Neural cell (in vitro differentiated cells): ENCODE results near the gene PSMA4. TPM values are rescaled to one million over a fixed set of nuclear protein-coding genes. Genes with fewer than 3 reads are reported as not detected.
"Not testable (repeated sequence)": the region's sequence is repeated elsewhere in the genome, so short reads cannot be mapped to it uniquely, and the experiment has no call there.

Source experiments
- H2AFZ ChIP-seq: fragments of 200-600, 300-800 bp; sonication (generic), shearing (Covaris generic); 2 replicates; pipeline ENCODE4 v1.6.0; 2014; ENCODE audit warnings: low read depth, mild to moderate bottlenecking, antibody characterized with exemption, low read length, moderate library complexity
- H3F3A ChIP-seq: fragments of 200-600 bp; shearing (Covaris generic); 2 replicates; pipeline ENCODE4 v1.6.1; 2016; ENCODE audit warnings: mild to moderate bottlenecking, moderate library complexity, mixed read lengths, antibody characterized with exemption, low read length; ENCODE audit not compliant: insufficient read depth, poor library complexity, severe bottlenecking
- H3K27ac ChIP-seq: fragments of 200-600, 300-800 bp; sonication (generic), shearing (Covaris generic); 2 replicates; pipeline ENCODE4 v1.5.1; 2014; ENCODE audit warnings: mild to moderate bottlenecking, low read length, moderate library complexity
- H3K27me3 ChIP-seq: fragments of 300-800, 200-600 bp; sonication (generic), shearing (Covaris generic); 2 replicates; pipeline ENCODE4 v1.6.0; 2014; ENCODE audit warnings: mild to moderate bottlenecking, low read depth, low read length, moderate library complexity; ENCODE audit not compliant: insufficient read depth
- H3K36me3 ChIP-seq: fragments of 300-800, 200-600 bp; sonication (generic), shearing (Covaris generic); 2 replicates; pipeline ENCODE4 v1.5.1; 2014; ENCODE audit warnings: mild to moderate bottlenecking, antibody characterized with exemption, low read length, moderate library complexity; ENCODE audit not compliant: insufficient read depth
- H3K4me2 ChIP-seq: fragments of 300-800, 200-600 bp; sonication (generic), shearing (Covaris generic); 2 replicates; pipeline ENCODE4 v1.6.0; 2014; ENCODE audit warnings: mild to moderate bottlenecking, low read length
- H3K4me3 ChIP-seq: fragments of 300-800, 200-600 bp; sonication (generic), shearing (Covaris generic); 2 replicates; pipeline ENCODE4 v1.5.1; 2014; ENCODE audit warnings: mild to moderate bottlenecking, low read length, moderate library complexity
- H3K79me2 ChIP-seq: fragments of 200-600 bp; shearing (Covaris generic); replicated peaks from 2 replicates; pipeline ENCODE4 v1.6.0; 2014; ENCODE audit warnings: mild to moderate bottlenecking, low read length, moderate library complexity; ENCODE audit not compliant: insufficient read depth
- H3K9ac ChIP-seq: fragments of 300-800, 200-600 bp; sonication (generic), shearing (Covaris generic); 2 replicates; pipeline ENCODE4 v1.6.1; 2016; ENCODE audit warnings: mild to moderate bottlenecking, low read length, mixed read lengths
- H3K9me2 ChIP-seq: fragments of 200-600 bp; shearing (Covaris generic); 2 replicates; pipeline ENCODE4 v1.6.1; 2016; ENCODE audit warnings: mild to moderate bottlenecking, low read length, mixed read lengths; ENCODE audit not compliant: insufficient read depth
- H3K9me3 ChIP-seq: fragments of 200-600, 300-800 bp; sonication (generic), shearing (Covaris generic); 2 replicates; pipeline ENCODE4 v1.6.1; 2016; ENCODE audit warnings: mild to moderate bottlenecking, mixed run types, low read length, moderate library complexity, mixed read lengths
- H4K20me1 ChIP-seq: fragments of 200-600 bp; shearing (Covaris generic); 2 replicates; pipeline ENCODE4 v1.6.1; 2016; ENCODE audit warnings: mild to moderate bottlenecking, mixed run types; ENCODE audit not compliant: insufficient read depth
- CTCF ChIP-seq: fragments of 450-650 bp; IDR thresholded peaks from 2 replicates; pipeline ENCODE4 v1.5.1; 2014; ENCODE audit warnings: antibody characterized with exemption, mild to moderate bottlenecking, moderate library complexity; ENCODE audit not compliant: poor library complexity, severe bottlenecking
- EP300 ChIP-seq: fragments of 450-650 bp; conservative IDR thresholded peaks from 2 replicates; pipeline ENCODE4 v1.6.1; 2014; ENCODE audit warnings: antibody characterized with exemption, mild to moderate bottlenecking, moderate library complexity; ENCODE audit not compliant: poor library complexity, severe bottlenecking
- EZH2 ChIP-seq: fragments of 200-600, 300-800 bp; shearing (Covaris generic), sonication (generic); IDR thresholded peaks from 2 replicates; pipeline ENCODE4 v1.6.1; 2014; ENCODE audit warnings: antibody characterized with exemption, low read length, borderline replicate concordance, mild to moderate bottlenecking; ENCODE audit not compliant: insufficient read depth, poor library complexity, severe bottlenecking
- MXI1 ChIP-seq: fragments of 450-650 bp; conservative IDR thresholded peaks from 2 replicates; pipeline ENCODE4 v1.6.1; 2014; ENCODE audit warnings: antibody characterized with exemption, mild to moderate bottlenecking; ENCODE audit not compliant: poor library complexity, severe bottlenecking
- POLR2AphosphoS5 ChIP-seq: IDR thresholded peaks from 2 replicates; pipeline ENCODE4 v1.6.1; 2012
- RAD21 ChIP-seq: fragments of 450-650 bp; conservative IDR thresholded peaks from 2 replicates; pipeline ENCODE4 v1.6.1; 2014; ENCODE audit warnings: antibody characterized with exemption, mild to moderate bottlenecking, moderate library complexity
- SMC3 ChIP-seq: fragments of 450-650 bp; conservative IDR thresholded peaks from 2 replicates; pipeline ENCODE4 v1.6.1; 2014; ENCODE audit warnings: antibody characterized with exemption, mild to moderate bottlenecking, moderate library complexity; ENCODE audit not compliant: poor library complexity
- TAF1 ChIP-seq: IDR thresholded peaks from 2 replicates; pipeline ENCODE4 v1.6.1; 2012; ENCODE audit warnings: low read depth
- polyA plus RNA-seq: library from polyadenylated mRNA; depleted of rRNA; stranded (reverse); fragments of >200 nt; gene quantifications from 2 replicates; pipeline ENCODE4 v1.2.3, GENCODE V29; 2014
- TF ChIP-seq, protein P1 (sequence below): IDR thresholded peaks from 2 replicates; pipeline ENCODE4 v1.6.1; 2012; ENCODE audit warnings: borderline replicate concordance

PSMA4 gene
- polyA plus RNA-seq, 1 donor from 2014 or later = 421 TPM

- Histone ChIP-seq H3K9me3 (no peaks in the 10 kb centered on the region), H2AFZ (no peak overlapping the region), H4K20me1 (no peaks in the 10 kb centered on the region), H3K36me3 (no peaks in the 10 kb centered on the region), H3K9ac (no peak overlapping the region), H3K27me3 (no peaks in the 10 kb centered on the region), H3K79me2 (peaks cover 23% of the 10 kb centered on the region), H3K4me3 (no peak overlapping the region), H3K9me2 (no peaks in the 10 kb centered on the region), H3K4me2 (no peak overlapping the region), H3F3A (no peaks in the 10 kb centered on the region), H3K27ac (no peak overlapping the region)
- no peak for TF ChIP-seq MXI1
- no peak for TF ChIP-seq CTCF
- TF ChIP-seq EP300 = no peak
- TF ChIP-seq TAF1 = no peak
- no peak for TF ChIP-seq EZH2
- TF ChIP-seq POLR2AphosphoS5 = no peak
- no peak for TF ChIP-seq SMC3
- TF ChIP-seq, protein P1, sequence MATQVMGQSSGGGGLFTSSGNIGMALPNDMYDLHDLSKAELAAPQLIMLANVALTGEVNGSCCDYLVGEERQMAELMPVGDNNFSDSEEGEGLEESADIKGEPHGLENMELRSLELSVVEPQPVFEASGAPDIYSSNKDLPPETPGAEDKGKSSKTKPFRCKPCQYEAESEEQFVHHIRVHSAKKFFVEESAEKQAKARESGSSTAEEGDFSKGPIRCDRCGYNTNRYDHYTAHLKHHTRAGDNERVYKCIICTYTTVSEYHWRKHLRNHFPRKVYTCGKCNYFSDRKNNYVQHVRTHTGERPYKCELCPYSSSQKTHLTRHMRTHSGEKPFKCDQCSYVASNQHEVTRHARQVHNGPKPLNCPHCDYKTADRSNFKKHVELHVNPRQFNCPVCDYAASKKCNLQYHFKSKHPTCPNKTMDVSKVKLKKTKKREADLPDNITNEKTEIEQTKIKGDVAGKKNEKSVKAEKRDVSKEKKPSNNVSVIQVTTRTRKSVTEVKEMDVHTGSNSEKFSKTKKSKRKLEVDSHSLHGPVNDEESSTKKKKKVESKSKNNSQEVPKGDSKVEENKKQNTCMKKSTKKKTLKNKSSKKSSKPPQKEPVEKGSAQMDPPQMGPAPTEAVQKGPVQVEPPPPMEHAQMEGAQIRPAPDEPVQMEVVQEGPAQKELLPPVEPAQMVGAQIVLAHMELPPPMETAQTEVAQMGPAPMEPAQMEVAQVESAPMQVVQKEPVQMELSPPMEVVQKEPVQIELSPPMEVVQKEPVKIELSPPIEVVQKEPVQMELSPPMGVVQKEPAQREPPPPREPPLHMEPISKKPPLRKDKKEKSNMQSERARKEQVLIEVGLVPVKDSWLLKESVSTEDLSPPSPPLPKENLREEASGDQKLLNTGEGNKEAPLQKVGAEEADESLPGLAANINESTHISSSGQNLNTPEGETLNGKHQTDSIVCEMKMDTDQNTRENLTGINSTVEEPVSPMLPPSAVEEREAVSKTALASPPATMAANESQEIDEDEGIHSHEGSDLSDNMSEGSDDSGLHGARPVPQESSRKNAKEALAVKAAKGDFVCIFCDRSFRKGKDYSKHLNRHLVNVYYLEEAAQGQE = no peak
- no peak for TF ChIP-seq RAD21
Measured at GRCh38 chr15:78538358-78538757, 1.9 kb upstream of the PSMA4 start.

DNA sequence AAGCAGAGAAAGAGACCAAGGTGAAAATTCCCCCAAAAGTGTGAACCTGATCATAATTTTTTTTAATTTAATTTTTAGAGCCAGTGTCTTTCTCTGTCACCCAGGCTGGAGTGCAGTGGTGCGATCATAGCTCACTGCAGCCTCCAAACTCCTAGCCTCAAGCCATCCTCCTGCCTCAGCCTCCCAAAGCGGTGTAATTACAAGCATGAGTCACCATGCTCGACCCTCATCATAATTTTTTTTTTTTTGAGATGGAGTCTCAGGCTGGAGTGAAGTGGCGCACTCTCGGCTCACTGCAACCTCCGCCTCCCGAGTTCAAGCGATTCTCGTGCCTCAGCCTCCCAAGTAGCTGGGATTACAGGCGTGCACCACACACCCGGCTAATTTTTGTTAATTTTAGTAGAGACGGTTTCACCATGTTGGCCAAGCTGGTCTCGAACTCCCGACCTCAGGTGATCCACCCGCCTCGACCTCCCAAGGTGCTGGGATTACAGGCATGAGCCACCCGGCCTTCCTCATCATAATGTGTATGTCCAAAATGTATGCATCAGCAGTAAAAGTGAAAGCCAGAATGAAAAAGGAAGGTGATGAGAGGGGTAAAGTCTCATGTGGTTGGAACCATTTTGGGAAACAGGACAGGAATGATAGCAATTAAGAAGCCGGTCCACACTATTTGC lies 642 bp upstream of the PSMA4 start:
- peak overlapping the region; percentile 79 for H3K4me2 ChIP-seq
- H3K27me3 ChIP-seq, H3K36me3 ChIP-seq, H3K9me3 ChIP-seq, H3K9me2 ChIP-seq, H3F3A ChIP-seq, H4K20me1 ChIP-seq: not testable (repeated sequence)
- H3K9ac ChIP-seq = peak overlapping the region; percentile 93
- H3K4me3 ChIP-seq = peak overlapping the region; percentile 94
- H2AFZ ChIP-seq = peak overlapping the region; percentile 93
- peaks cover 23% of the 10 kb centered on the region for H3K79me2 ChIP-seq
- H3K27ac ChIP-seq = peak overlapping the region; percentile 91
